GM12874 (cell line): ENCODE data around the gene ZSWIM4.
A peak's percentile ranks its signal among the peaks of the same experiment; 100 is the strongest.

Source experiments
- TF ChIP-seq, protein P1 (sequence below): IDR thresholded peaks from 2 replicates; pipeline ENCODE4 v1.5.1; 2011; ENCODE audit warnings: low read depth, mild to moderate bottlenecking, control low read depth, low read length, moderate library complexity; ENCODE audit not compliant: insufficient read depth

The ZSWIM4 gene

GRCh38 chr19:13821292-13821691, 26.0 kb downstream of the ZSWIM4 start:
- TF ChIP-seq, protein P1, sequence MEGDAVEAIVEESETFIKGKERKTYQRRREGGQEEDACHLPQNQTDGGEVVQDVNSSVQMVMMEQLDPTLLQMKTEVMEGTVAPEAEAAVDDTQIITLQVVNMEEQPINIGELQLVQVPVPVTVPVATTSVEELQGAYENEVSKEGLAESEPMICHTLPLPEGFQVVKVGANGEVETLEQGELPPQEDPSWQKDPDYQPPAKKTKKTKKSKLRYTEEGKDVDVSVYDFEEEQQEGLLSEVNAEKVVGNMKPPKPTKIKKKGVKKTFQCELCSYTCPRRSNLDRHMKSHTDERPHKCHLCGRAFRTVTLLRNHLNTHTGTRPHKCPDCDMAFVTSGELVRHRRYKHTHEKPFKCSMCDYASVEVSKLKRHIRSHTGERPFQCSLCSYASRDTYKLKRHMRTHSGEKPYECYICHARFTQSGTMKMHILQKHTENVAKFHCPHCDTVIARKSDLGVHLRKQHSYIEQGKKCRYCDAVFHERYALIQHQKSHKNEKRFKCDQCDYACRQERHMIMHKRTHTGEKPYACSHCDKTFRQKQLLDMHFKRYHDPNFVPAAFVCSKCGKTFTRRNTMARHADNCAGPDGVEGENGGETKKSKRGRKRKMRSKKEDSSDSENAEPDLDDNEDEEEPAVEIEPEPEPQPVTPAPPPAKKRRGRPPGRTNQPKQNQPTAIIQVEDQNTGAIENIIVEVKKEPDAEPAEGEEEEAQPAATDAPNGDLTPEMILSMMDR = no peak

GRCh38 chr19:13823256-13823655, 28.0 kb downstream of the ZSWIM4 start:
- TF ChIP-seq, protein P1 = no peak

DNA sequence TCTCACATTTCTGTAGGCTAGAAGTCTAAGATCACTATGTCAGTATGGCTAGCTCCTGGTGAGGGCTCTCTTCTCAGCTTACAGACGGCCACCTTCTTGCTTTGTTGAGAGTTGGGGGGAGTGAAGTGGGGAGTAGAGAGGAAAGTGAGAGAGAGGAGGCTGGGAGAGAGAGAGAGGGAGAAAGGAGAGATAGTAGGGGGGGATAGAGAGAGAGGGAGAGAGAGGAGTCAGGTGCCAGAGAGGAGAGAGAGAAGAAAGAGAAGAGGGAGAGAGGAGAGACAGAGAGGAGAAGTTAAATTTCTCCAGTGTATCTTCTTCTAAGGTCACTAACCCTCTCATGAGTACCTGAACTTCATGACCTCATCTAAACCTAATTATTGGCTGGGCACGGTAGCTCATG, 28.7 kb downstream of the ZSWIM4 start:
- TF ChIP-seq, protein P1 = no peak

DNA sequence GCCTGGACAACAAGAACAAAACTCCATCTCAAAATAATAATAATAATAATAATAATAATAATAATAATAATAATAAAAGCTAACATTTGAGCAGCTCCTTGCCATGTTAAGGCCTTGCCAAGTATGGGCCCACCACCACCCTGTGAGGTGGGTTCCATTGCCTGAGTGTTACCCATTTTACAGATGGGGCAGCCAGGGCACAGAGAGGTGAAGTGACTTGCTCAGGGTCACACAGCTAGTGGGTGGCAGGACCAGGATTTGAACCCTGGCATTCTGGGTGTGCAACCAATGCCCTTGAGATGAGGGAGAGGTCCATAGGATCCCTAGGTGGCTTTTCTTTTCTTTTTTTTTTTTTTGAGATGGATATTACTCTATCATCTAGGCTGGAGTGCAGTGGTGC, 29.5 kb downstream of the ZSWIM4 start:
- TF ChIP-seq, protein P1 = no peak

GRCh38 chr19:13825489-13826441, 30.5 kb downstream of the ZSWIM4 start:
- TF ChIP-seq, protein P1 = peak; percentile 27; the same call in 1 of the 2 replicates

- TF ChIP-seq, protein P1 = no peak
Measured at GRCh38 chr19:13826652-13827235, 31.5 kb downstream of the ZSWIM4 start.

DNA sequence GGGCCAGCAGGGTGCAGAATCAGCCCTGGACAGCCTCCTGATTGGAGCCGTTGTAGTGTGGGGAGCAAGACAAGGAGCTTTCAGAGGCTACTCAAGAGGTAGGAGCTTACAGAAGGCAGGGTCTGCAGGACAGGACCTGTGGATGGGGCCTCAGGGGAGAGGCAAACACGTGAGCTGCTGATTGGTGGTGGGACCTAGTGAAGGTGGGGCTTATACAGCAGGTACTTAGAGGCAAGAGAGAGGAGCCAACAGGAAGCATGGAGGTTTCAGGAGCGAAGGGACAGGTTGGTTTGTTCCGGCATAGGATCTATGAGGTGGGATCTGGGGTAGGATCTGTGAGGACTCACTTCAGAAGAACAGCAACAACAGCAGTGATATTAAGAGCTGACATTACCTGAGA, 32.4 kb downstream of the ZSWIM4 start:
- TF ChIP-seq, protein P1 = no peak
